Heart right ventricle (tissue), 16 donors: ENCODE data around the gene ZNF117. TPM values are rescaled to one million over a fixed set of nuclear protein-coding genes. Genes with fewer than 3 reads are reported as not detected.
"Not testable (repeated sequence)": the region's sequence is repeated elsewhere in the genome, so short reads cannot be mapped to it uniquely, and the experiment has no call there.

Source experiments
- ATAC-seq, 8 donors: fragments of 200-7000 bp; cut with Tn5 transposase; one replicate each; pipeline ENCODE4 v1.9.1; 2020; ENCODE audit warnings: mild to moderate bottlenecking in 8 of 8, moderate library complexity in 8 of 8, moderate number of reproducible peaks in 1 of 8
- DNase-seq, 2 donors: peaks; one replicate each; pipeline ENCODE4 v3.0.0-alpha.2; 2020
- H3K27ac ChIP-seq, 10 donors: fragments of 200-600 bp; sonication (generic) in 2 of 10; one replicate each; pipeline versions ENCODE4 v1.5.0 to v1.8.0; 2020 to 2022; ENCODE audit warnings: mild to moderate bottlenecking in 3 of 10
- H3K27me3 ChIP-seq, 7 donors: fragments of 200-600 bp; one replicate each; pipeline ENCODE4 v1.8.0; 2021 to 2022; ENCODE audit warnings: mild to moderate bottlenecking in 2 of 7
- H3K36me3 ChIP-seq, 9 donors: fragments of 200-600 bp; sonication (generic) in 1 of 9; one replicate each; pipeline versions ENCODE4 v1.5.0 to v1.8.0; 2020 to 2022; ENCODE audit warnings: mild to moderate bottlenecking in 2 of 9
- H3K4me1 ChIP-seq, 9 donors: fragments of 200-600 bp; sonication (generic) in 1 of 9; one replicate each; pipeline versions ENCODE4 v1.5.0 to v1.8.0; 2020 to 2022; ENCODE audit warnings: mild to moderate bottlenecking in 4 of 9
- H3K4me3 ChIP-seq, 10 donors: fragments of 200-600 bp; sonication (generic) in 2 of 10; one replicate each; pipeline versions ENCODE4 v1.5.0 to v1.8.0; 2020 to 2022; ENCODE audit warnings: mild to moderate bottlenecking in 7 of 10, moderate library complexity in 2 of 10
- H3K9me3 ChIP-seq, 11 donors: fragments of 200-600 bp in 10 of 11; sonication (generic) in 2 of 11; one replicate each; pipeline versions ENCODE4 v1.5.0 to v1.8.0; 2013 to 2022; ENCODE audit warnings: mild to moderate bottlenecking in 2 of 11, control low read depth in 1 of 11, moderate library complexity in 1 of 11
- WGBS, 2 donors: extraction: QIAGEN DNeasy Blood & Tissue Kit; methylation state at CpG; one replicate each; pipeline ENCODE4 v1.1.7; 2013; ENCODE audit warnings: inconsistent platforms in 1 of 2; 5-methylcytosine and 5-hydroxymethylcytosine counted together
- intact Hi-C, 10 donors: fragments of 100-400 bp; cut with DNase I; formaldehyde crosslinking; loops; one replicate each; pipeline versions ENCODE4 v1.11.1 to v1.14.2; 2022
- polyA plus RNA-seq, 2 donors: library from polyadenylated mRNA; stranded (reverse); fragments of 200-250 nt; gene quantifications; one replicate each; pipeline ENCODE4 v1.2.3, GENCODE V29; 2013
- total RNA-seq, 10 donors: library from RNA; stranded (reverse); fragmentation: NEBNext Ultra II Directional in 3 of 10; extraction: Animal tissue kit (Norgen Biotek cat#: 25700) in 3 of 10; gene quantifications; one replicate each; pipeline versions ENCODE4 v1.2.1 to v1.2.4, GENCODE V29; 2021 to 2023
- TF ChIP-seq, protein P1 (sequence below), 9 donors: fragments of 200-600 bp; sonication (generic) in 2 of 9; IDR thresholded peaks; one replicate each; pipeline versions ENCODE4 v1.5.0 to v1.8.0; 2021 to 2022; ENCODE audit warnings: antibody characterized with exemption in 9 of 9, mild to moderate bottlenecking in 5 of 9, moderate library complexity in 1 of 9
- donor health status: Arrhythmogenic right ventricular cardiomyopathy.
- donor health status: ischemic (EF 13 %, LVEDD 7.1; RV severe dilation, severe dysfunction).
- donor health status: healthy with polysubstance abuse.
- donor health status: DM: no; HTN: yes; CAD: no.
- donor health status: DM: no; HTN: no; CAD: no.
- donor health status: ischemic (EF 25% LVEDD 6.9; RV normal size, moderate dysfunction).
- donor health status: ischemic (EF 25% LVEDD 5.7; RV mildly dilated, moderate dysfunction).
- donor health status: healthy.
- donor health status: DM: yes; HTN: yes; CAD: no.
- donor health status: Ischemic cardiomyopathy.
- donor health status: ischemic (EF 35%, LVEDD 5.7; RV mildly dilated, moderate dysfunction).
- donor health status: nonischemic (EF 11% LVEDD 7.7; RV severe dilation, severe dysfunction).
- donor health status: DM: yes; HTN: yes; CAD: no.
- donor health status: PGD.
- donor health status: ischemic (EF 29% LVEDD 5.4; RV normal size, mild dysfunction).
- donor health status: nonischemic (EF 23%, LVEDD 6.1; RV moderate dilation, normal function).

ZNF117 gene
- total and polyA plus RNA-seq, 12 donors, result 1.8 to 8.3 (median 3.1) TPM

DNA sequence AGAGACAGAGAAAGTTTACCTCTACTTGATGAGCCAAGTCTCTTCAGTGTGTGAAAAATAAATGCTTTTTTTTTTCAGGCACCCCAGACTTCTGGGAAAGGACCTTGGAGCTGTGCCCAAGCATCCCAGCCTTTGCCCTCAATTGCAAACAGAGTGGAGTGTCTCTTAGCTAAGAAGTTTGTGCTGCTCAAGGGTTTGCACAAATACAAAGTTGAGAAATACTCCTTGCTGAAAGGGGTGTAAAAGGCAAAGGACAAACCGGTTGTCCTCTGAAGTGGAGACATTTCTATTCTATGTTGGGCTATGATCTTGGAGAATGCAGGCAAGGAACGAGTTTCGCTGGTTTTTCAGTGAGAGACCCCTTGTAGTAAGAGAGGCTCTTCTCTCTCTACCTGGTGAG is 30.1 kb upstream of the ZNF117 start:
- ATAC-seq, H3K27ac ChIP-seq, H3K9me3 ChIP-seq, H3K4me1 ChIP-seq, H3K36me3 ChIP-seq, H3K27me3 ChIP-seq, H3K4me3 ChIP-seq, intact Hi-C loops, DNase-seq: not testable (repeated sequence)
- 75 to 100% methylated on average over 1 to 2 of the region's 3 CpGs for WGBS, 2 donors

DNA sequence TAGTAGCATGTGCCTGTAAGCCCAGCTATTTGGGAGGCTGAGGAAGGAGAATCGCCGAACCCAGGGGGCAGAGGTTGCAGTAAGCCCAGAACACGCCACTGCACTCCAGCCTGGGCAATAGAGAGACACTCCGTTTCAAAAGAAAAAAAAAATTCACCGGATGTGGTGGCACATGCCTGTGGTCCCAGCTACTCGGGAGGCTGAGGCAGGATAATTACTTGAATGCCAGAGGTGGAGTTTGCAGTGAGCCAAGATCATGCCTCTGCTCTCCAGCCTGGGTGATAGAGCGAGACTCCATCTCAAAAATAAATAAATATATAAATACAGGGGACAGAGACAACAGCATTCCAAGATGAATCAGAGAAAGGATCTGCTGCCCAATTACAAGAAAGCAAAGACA is 19.0 kb upstream of the ZNF117 start:
- ATAC-seq, H3K9me3 ChIP-seq, H3K4me3 ChIP-seq, intact Hi-C loops, DNase-seq, H3K36me3 ChIP-seq, H3K27ac ChIP-seq, H3K27me3 ChIP-seq: not testable (repeated sequence)
- 88 to 90% methylated on average over 7 of the region's 7 CpGs for WGBS, 2 donors
- H3K4me1 ChIP-seq, result peaks cover 5 to 19% (median 15%) of the 10 kb centered on the region in 9 donors

DNA sequence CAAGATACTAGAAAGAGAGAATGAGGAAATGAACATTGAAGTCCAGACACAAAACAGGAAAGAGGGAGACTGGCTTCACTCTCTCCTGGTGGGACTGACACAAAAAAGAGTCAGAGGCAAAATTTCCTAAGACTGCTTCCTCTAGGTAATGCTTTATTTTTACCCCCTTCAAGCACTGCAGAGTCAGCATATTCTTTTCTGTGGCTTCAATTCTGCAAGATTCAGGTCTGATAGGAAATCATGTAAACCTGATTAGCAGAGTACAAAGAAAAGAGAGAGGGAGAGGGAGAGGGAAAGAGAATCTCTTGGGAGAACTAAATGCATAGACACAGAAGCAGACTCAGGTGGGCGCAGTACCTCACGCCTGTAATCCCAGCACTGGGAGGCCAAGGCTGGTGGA is 18.6 kb upstream of the ZNF117 start:
- H3K27ac ChIP-seq, ATAC-seq, H3K36me3 ChIP-seq, H3K27me3 ChIP-seq, H3K4me3 ChIP-seq, intact Hi-C loops, DNase-seq, H3K9me3 ChIP-seq: not testable (repeated sequence)
- peaks cover 7 to 24% (median 20%) of the 10 kb centered on the region in 9 donors for H3K4me1 ChIP-seq
- WGBS, 2 donors, result 79 to 100% methylated on average over 2 of the region's 2 CpGs

DNA sequence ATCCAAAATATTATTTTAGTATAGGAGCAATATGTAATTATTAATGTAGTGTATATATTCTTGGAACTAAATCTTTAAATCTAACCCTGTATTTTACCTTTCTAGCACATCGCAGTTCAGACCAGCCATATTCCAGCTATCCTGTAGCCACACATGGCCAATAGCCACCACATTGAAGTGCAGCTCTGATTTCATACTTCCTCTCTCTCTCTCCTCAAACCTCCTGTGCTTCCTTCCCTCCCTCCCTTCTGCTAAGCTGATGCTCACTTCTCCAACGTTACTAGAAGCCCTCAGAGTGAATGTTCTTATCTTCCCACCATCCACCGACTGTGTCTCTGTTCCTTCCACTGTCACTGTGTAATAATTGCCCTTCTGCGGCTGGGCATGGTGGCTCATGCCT is 16.2 kb upstream of the ZNF117 start:
- H3K9me3 ChIP-seq, H3K36me3 ChIP-seq, DNase-seq, H3K27me3 ChIP-seq, intact Hi-C loops: not testable (repeated sequence)
- WGBS, 2 donors, result 61 to 63% methylated on average over 4 of the region's 4 CpGs
- peak in 1 of 8 donors; percentile 22 for ATAC-seq
- peak overlapping the region in 9 of 10 donors; percentile 60 to 91 (median 75) for H3K4me3 ChIP-seq
- peak overlapping the region in 9 of 10 donors; percentile 68 to 95 (median 87) for H3K27ac ChIP-seq
- H3K4me1 ChIP-seq, result peaks cover 7 to 45% (median 37%) of the 10 kb centered on the region in 9 donors

DNA sequence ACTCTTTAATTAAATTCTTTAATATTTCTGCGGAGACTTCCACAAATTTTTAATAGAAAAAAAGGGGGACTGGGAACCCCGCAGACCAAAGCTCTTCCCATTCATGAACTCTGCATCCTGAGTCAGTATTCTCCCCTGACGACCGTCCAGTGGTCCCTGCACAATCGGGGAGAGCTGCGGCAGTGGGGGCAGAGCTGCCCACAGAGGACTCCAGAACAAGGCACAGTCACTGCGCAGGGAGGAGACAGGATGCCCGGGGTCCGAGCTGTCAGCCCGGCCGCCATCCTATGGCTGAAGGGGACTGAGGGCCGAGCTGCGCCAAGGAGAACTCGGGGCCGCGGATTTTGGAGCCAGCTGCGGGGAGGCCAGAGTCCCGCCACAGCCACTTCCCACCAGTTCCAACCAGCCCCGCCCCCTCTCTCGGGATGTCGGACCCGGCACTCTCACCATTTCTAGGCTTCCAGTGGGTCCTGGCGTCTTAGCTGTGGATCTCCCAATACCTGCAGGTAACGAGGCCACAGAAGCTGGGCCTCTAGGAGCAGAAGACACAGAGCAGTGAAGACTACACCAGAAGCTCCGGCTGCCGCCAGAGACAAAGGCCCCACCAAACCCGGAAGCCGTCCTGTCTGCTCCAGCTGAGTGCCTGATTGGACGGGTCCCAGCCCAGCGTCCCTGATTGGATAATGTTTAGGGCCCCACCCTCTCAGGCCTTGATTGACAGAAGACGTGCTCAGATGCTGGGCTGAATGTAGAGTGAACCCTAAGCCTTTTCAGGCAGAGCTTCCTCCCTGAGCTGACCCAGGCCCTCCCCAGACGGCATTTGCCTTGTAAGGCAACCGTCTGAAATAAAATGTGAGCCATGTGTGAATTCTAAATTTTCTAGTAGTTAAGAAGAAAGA is 15.5 kb upstream of the ZNF117 start, which contains the start of gene ERV3-1:
Gene ERV3-1 (minus strand): TSS at position 594 of the 899 bp plus-strand sequence. CDS start 13,661 bp downstream, outside the sequence.
- H3K27me3 ChIP-seq, result no peaks in the 10 kb centered on the region
- peak; percentile 93 to 98 for DNase-seq
- H3K36me3 ChIP-seq, result peaks cover 0 to 7% (median 0%) of the 10 kb centered on the region in 9 donors
- intact Hi-C loops, result no loop called here
- peak within 1 kb of the TSS; percentile 45 to 91 (median 74) for H3K4me3 ChIP-seq
- H3K9me3 ChIP-seq, result peaks cover 0 to 8% (median 0%) of the 10 kb centered on the region in 11 donors
- WGBS, 2 donors, result 1% methylated on average over 33 of the region's 33 CpGs
- peak; percentile 100 for ATAC-seq
- peak within 1 kb of the TSS; percentile 47 to 95 (median 86) for H3K27ac ChIP-seq
- TF ChIP-seq, protein P1, sequence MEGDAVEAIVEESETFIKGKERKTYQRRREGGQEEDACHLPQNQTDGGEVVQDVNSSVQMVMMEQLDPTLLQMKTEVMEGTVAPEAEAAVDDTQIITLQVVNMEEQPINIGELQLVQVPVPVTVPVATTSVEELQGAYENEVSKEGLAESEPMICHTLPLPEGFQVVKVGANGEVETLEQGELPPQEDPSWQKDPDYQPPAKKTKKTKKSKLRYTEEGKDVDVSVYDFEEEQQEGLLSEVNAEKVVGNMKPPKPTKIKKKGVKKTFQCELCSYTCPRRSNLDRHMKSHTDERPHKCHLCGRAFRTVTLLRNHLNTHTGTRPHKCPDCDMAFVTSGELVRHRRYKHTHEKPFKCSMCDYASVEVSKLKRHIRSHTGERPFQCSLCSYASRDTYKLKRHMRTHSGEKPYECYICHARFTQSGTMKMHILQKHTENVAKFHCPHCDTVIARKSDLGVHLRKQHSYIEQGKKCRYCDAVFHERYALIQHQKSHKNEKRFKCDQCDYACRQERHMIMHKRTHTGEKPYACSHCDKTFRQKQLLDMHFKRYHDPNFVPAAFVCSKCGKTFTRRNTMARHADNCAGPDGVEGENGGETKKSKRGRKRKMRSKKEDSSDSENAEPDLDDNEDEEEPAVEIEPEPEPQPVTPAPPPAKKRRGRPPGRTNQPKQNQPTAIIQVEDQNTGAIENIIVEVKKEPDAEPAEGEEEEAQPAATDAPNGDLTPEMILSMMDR (IDR thresholded peaks at IDR 0.05), result no peak
- H3K4me1 ChIP-seq, result peaks cover 7 to 51% (median 39%) of the 10 kb centered on the region in 9 donors

DNA sequence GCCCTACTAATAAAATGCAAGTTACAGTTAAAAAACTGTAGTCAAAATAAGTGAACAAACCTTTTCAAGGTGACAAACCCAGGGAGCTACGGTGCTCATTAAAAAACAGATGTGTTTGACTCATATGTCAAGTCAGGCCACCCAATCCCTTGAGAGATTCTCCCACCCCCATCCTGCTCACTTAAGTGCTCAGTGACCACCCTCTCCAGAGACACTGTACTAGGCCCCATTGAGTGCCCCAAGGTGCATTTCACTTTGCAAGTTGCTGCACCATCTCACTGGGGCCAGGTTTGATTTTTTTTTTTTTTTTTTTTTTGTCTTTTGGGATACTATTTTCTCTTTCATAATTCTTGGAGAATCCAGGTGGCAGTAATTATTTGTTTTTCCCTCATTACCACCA is 13.7 kb upstream of the ZNF117 start:
- peak overlapping the region in 2 of 10 donors; percentile 73 to 91 for H3K4me3 ChIP-seq
- H3K27me3 ChIP-seq, result no peaks in the 10 kb centered on the region
- TF ChIP-seq, protein P1 (IDR thresholded peaks at IDR 0.05), result no peak
- peaks cover 0 to 11% (median 0%) of the 10 kb centered on the region in 9 donors for H3K36me3 ChIP-seq
- no peak for ATAC-seq
- H3K9me3 ChIP-seq, result peaks cover 0 to 23% (median 0%) of the 10 kb centered on the region in 11 donors
- DNase-seq, result no peak
- no peak overlapping the region for H3K27ac ChIP-seq
- H3K4me1 ChIP-seq, result peaks cover 7 to 67% (median 44%) of the 10 kb centered on the region in 9 donors
- WGBS, 2 donors, result 65 to 77% methylated on average over 1 of the region's 1 CpG
- intact Hi-C loops, result no loop called here
